SK-N-MC (cell line): Measurements from ENCODE around the gene TCEAL1.

Source experiments
- DNase-seq: peaks from one replicate; pipeline ENCODE4 v3.0.0-alpha.2; 2011; ENCODE audit warnings: low read depth, low spot score
- H3K27ac ChIP-seq: fragments of 200-600 bp; sonication (generic); 2 replicates; pipeline ENCODE4 v1.5.1; 2016; ENCODE audit warnings: mixed run types
- H3K36me3 ChIP-seq: fragments of 200-600 bp; sonication (generic); 2 replicates; pipeline ENCODE4 v1.6.1; 2017; ENCODE audit warnings: antibody characterized with exemption, low read length, mixed read lengths; ENCODE audit not compliant: insufficient read depth
- H3K4me3 ChIP-seq: fragments of 200-600 bp; sonication (generic); 2 replicates; pipeline ENCODE4 v1.5.1; 2016
- H3K9ac ChIP-seq: fragments of 200-600 bp; sonication (generic); 2 replicates; pipeline ENCODE4 v1.8.0; 2017; ENCODE audit warnings: mixed run types, mixed read lengths; ENCODE audit not compliant: insufficient read length
- H3K9me3 ChIP-seq: fragments of 200-600 bp; sonication (generic); 2 replicates; pipeline ENCODE4 v1.6.1; 2017; ENCODE audit warnings: low read depth, mild to moderate bottlenecking, antibody characterized with exemption, low read length, moderate library complexity, mixed read lengths
- EZH2 ChIP-seq: fragments of 200-600 bp; sonication (generic); IDR thresholded peaks from one replicate; pipeline ENCODE4 v1.6.1; 2017; ENCODE audit warnings: antibody characterized with exemption
- FOXP2 ChIP-seq: optimal IDR thresholded peaks from 2 replicates; pipeline ENCODE3; 2011; ENCODE audit warnings: mild to moderate bottlenecking, moderate library complexity; ENCODE audit not compliant: insufficient read depth; ENCODE audit errors: extremely low read length, control extremely low read depth
- POLR2AphosphoS5 ChIP-seq: IDR thresholded peaks from 2 replicates; pipeline ENCODE4 v1.6.1; 2012; ENCODE audit warnings: mild to moderate bottlenecking, low read depth, low read length, borderline replicate concordance

TCEAL1 gene

GRCh38 chrX:103663981-103664762, 35.4 kb downstream of the TCEAL1 start:
- no peak overlapping the region for H3K27ac ChIP-seq
- H3K9me3 ChIP-seq = no peaks in the 10 kb centered on the region
- no peak overlapping the region for H3K9ac ChIP-seq
- no peak for TF ChIP-seq EZH2
- TF ChIP-seq POLR2AphosphoS5 = no peak
- TF ChIP-seq FOXP2 = no peak
- H3K4me3 ChIP-seq = no peak overlapping the region
- H3K36me3 ChIP-seq = no peaks in the 10 kb centered on the region
- DNase-seq = no peak

- Histone ChIP-seq H3K9ac (no peak overlapping the region), H3K27ac (no peak overlapping the region), H3K4me3 (no peak overlapping the region), H3K36me3 (no peaks in the 10 kb centered on the region), H3K9me3 (no peaks in the 10 kb centered on the region)
- no peak for TF ChIP-seq EZH2
- no peak for TF ChIP-seq POLR2AphosphoS5
- TF ChIP-seq FOXP2 = no peak
- no peak for DNase-seq
Observed at GRCh38 chrX:103666202-103667107, 37.7 kb downstream of the TCEAL1 start.

DNA sequence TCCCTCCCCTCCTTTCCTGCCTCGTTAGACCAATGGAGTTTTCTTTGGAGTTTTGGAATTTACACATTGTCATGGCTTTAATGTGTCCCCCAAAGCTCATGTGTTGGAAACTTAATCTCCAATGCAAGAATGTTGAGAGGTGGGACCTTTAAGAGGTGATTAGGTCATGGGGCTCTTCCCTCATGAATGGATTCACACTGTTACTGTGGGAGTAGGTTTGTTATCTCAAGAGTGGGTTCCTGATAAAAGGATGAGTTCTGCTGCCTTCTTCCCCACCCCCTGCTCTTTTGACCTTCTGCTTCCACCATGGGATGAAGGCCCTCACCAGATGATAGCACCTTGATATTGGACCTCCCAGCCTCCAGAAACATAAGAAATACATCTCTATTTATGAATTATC, 41.0 kb downstream of the TCEAL1 start:
- DNase-seq = no peak
- Histone ChIP-seq H3K9ac (no peak overlapping the region), H3K27ac (no peak overlapping the region), H3K4me3 (no peak overlapping the region), H3K9me3 (no peaks in the 10 kb centered on the region), H3K36me3 (no peaks in the 10 kb centered on the region)
- no peak for TF ChIP-seq EZH2
- TF ChIP-seq FOXP2 = no peak
- TF ChIP-seq POLR2AphosphoS5 = no peak

- DNase-seq = no peak
- no peak for TF ChIP-seq POLR2AphosphoS5
- TF ChIP-seq FOXP2 = no peak
- no peak for TF ChIP-seq EZH2
Observed at GRCh38 chrX:103674531-103675454, 46.0 kb downstream of the TCEAL1 start.

GRCh38 chrX:103678199-103678993, 49.6 kb downstream of the TCEAL1 start:
- no peak overlapping the region for H3K4me3 ChIP-seq
- H3K9me3 ChIP-seq = no peaks in the 10 kb centered on the region
- TF ChIP-seq EZH2 (no peak), FOXP2 (no peak), POLR2AphosphoS5 (no peak)
- H3K27ac ChIP-seq = no peak overlapping the region
- H3K36me3 ChIP-seq = peaks cover 70% of the 10 kb centered on the region
- no peak for DNase-seq
- H3K9ac ChIP-seq = no peak overlapping the region

More at GRCh38 chrX:103674531-103675454, 46.0 kb downstream of the TCEAL1 start:
- no peak overlapping the region for H3K4me3 ChIP-seq
- H3K9me3 ChIP-seq = no peaks in the 10 kb centered on the region
- no peak overlapping the region for H3K27ac ChIP-seq
- H3K36me3 ChIP-seq = peaks cover 37% of the 10 kb centered on the region
- H3K9ac ChIP-seq = no peak overlapping the region
